Duodenal mucosa (tissue), 2 donors: Measurements from ENCODE around the gene AP1B1.
"Not testable (repeated sequence)": the region's sequence is repeated elsewhere in the genome, so short reads cannot be mapped to it uniquely, and the experiment has no call there.

Source experiments
- H3K27ac ChIP-seq: one replicate; pipeline ENCODE4 v1.7.0; 2013; ENCODE audit warnings: low read depth, low read length
- H3K27me3 ChIP-seq, 2 donors: one replicate each; pipeline ENCODE4 v1.7.0; 2013; ENCODE audit warnings: low read length in 2 of 2, control low read depth in 1 of 2; ENCODE audit not compliant: insufficient read depth in 2 of 2, control insufficient read depth in 1 of 2
- H3K36me3 ChIP-seq, 2 donors: one replicate each; pipeline ENCODE4 v1.7.0; 2013; ENCODE audit warnings: low read length in 2 of 2, control low read depth in 1 of 2; ENCODE audit not compliant: insufficient read depth in 2 of 2, control insufficient read depth in 1 of 2
- H3K4me1 ChIP-seq, 2 donors: one replicate each; pipeline ENCODE4 v1.7.0; 2013; ENCODE audit warnings: low read length in 2 of 2, control low read depth in 1 of 2; ENCODE audit not compliant: insufficient read depth in 2 of 2, control insufficient read depth in 1 of 2
- H3K4me3 ChIP-seq, 2 donors: one replicate each; pipeline ENCODE4 v1.7.0; 2013; ENCODE audit warnings: low read length in 2 of 2, low read depth in 1 of 2
- H3K9ac ChIP-seq, 2 donors: one replicate each; pipeline ENCODE4 v1.7.0; 2013; ENCODE audit warnings: low read length in 2 of 2, low read depth in 1 of 2
- H3K9me3 ChIP-seq, 2 donors: one replicate each; pipeline ENCODE4 v1.7.0; 2013; ENCODE audit warnings: low read length in 2 of 2, control low read depth in 1 of 2; ENCODE audit not compliant: control insufficient read depth in 1 of 2

The AP1B1 gene

GRCh38 chr22:29387921-29388758, at the start of gene AP1B1:
Gene AP1B1, minus strand, starts transcription at chr22:29388570. Its CDS starts 21,327 bp downstream, at chr22:29367243.
- Histone ChIP-seq H3K9me3 (no peaks in the 10 kb centered on the region), H3K27ac (peak within 1 kb of the TSS; percentile 71), H3K4me3 (peak within 1 kb of the TSS; percentile 86 to 93), H3K4me1 (peaks cover 41 to 59% of the 10 kb centered on the region in 2 donors), H3K27me3 (no peaks in the 10 kb centered on the region), H3K9ac (peak within 1 kb of the TSS; percentile 82 to 85), H3K36me3 (peaks cover 0 to 11% of the 10 kb centered on the region in 2 donors)

GRCh38 chr22:29435236-29436136, 47.1 kb upstream of the AP1B1 start:
- H3K4me3 ChIP-seq = no peak overlapping the region
- no peak overlapping the region for H3K9ac ChIP-seq
- H3K27me3 ChIP-seq = peaks cover 12 to 19% of the 10 kb centered on the region in 2 donors
- no peaks in the 10 kb centered on the region for H3K36me3 ChIP-seq
- H3K27ac ChIP-seq = no peak overlapping the region
- H3K4me1 ChIP-seq = no peaks in the 10 kb centered on the region
- no peaks in the 10 kb centered on the region for H3K9me3 ChIP-seq

GRCh38 chr22:29434288-29434687, 45.9 kb upstream of the AP1B1 start:
- Histone ChIP-seq H3K9ac (no peak overlapping the region), H3K27me3 (peaks cover 12 to 20% of the 10 kb centered on the region in 2 donors), H3K4me1 (no peaks in the 10 kb centered on the region), H3K4me3 (no peak overlapping the region), H3K9me3 (no peaks in the 10 kb centered on the region), H3K36me3 (no peaks in the 10 kb centered on the region), H3K27ac (no peak overlapping the region)

GRCh38 chr22:29433856-29434255, 45.5 kb upstream of the AP1B1 start:
- no peaks in the 10 kb centered on the region for H3K9me3 ChIP-seq
- no peak overlapping the region for H3K4me3 ChIP-seq
- H3K27ac ChIP-seq = no peak overlapping the region
- peaks cover 12 to 20% of the 10 kb centered on the region in 2 donors for H3K27me3 ChIP-seq
- H3K36me3 ChIP-seq = no peaks in the 10 kb centered on the region
- no peaks in the 10 kb centered on the region for H3K4me1 ChIP-seq
- no peak overlapping the region for H3K9ac ChIP-seq

- Histone ChIP-seq H3K9ac (no peak overlapping the region), H3K4me1 (no peaks in the 10 kb centered on the region), H3K36me3 (no peaks in the 10 kb centered on the region), H3K9me3 (no peaks in the 10 kb centered on the region), H3K4me3 (no peak overlapping the region), H3K27ac (no peak overlapping the region), H3K27me3 (peaks cover 12 to 20% of the 10 kb centered on the region in 2 donors)
Observed at GRCh38 chr22:29431986-29432385, 43.6 kb upstream of the AP1B1 start.

GRCh38 chr22:29427176-29427760, 38.9 kb upstream of the AP1B1 start:
- Histone ChIP-seq H3K9me3 (no peaks in the 10 kb centered on the region), H3K36me3 (no peaks in the 10 kb centered on the region), H3K4me1 (no peaks in the 10 kb centered on the region), H3K4me3 (no peak overlapping the region), H3K27me3 (peaks cover 4 to 10% of the 10 kb centered on the region in 2 donors), H3K9ac (no peak overlapping the region), H3K27ac (no peak overlapping the region)

- H3K4me3 ChIP-seq = no peak overlapping the region
- H3K9ac ChIP-seq = no peak overlapping the region
- H3K4me1 ChIP-seq = no peaks in the 10 kb centered on the region
- H3K36me3 ChIP-seq = no peaks in the 10 kb centered on the region
- H3K27ac ChIP-seq = no peak overlapping the region
- H3K27me3 ChIP-seq = peaks cover 4 to 10% of the 10 kb centered on the region in 2 donors
- H3K9me3 ChIP-seq = no peaks in the 10 kb centered on the region
Observed at GRCh38 chr22:29426476-29426875, 38.1 kb upstream of the AP1B1 start.

- not testable (repeated sequence) for H3K27me3 ChIP-seq, H3K9me3 ChIP-seq, H3K9ac ChIP-seq, H3K4me1 ChIP-seq, H3K27ac ChIP-seq, H3K36me3 ChIP-seq, H3K4me3 ChIP-seq
Observed at GRCh38 chr22:29418704-29419103, 30.3 kb upstream of the AP1B1 start.

- peak overlapping the region; percentile 49 for H3K27ac ChIP-seq
- not testable (repeated sequence) for H3K27me3 ChIP-seq, H3K4me1 ChIP-seq, H3K36me3 ChIP-seq, H3K9me3 ChIP-seq
- H3K4me3 ChIP-seq = peak overlapping the region; percentile 64 to 80
- peak overlapping the region; percentile 12 to 46 for H3K9ac ChIP-seq
Observed at GRCh38 chr22:29414951-29415591, 26.7 kb upstream of the AP1B1 start.
